ENCODE data around the gene TPP1.

- TF ChIP-seq, protein P1, sequence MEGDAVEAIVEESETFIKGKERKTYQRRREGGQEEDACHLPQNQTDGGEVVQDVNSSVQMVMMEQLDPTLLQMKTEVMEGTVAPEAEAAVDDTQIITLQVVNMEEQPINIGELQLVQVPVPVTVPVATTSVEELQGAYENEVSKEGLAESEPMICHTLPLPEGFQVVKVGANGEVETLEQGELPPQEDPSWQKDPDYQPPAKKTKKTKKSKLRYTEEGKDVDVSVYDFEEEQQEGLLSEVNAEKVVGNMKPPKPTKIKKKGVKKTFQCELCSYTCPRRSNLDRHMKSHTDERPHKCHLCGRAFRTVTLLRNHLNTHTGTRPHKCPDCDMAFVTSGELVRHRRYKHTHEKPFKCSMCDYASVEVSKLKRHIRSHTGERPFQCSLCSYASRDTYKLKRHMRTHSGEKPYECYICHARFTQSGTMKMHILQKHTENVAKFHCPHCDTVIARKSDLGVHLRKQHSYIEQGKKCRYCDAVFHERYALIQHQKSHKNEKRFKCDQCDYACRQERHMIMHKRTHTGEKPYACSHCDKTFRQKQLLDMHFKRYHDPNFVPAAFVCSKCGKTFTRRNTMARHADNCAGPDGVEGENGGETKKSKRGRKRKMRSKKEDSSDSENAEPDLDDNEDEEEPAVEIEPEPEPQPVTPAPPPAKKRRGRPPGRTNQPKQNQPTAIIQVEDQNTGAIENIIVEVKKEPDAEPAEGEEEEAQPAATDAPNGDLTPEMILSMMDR (conservative IDR thresholded peaks at IDR 0.05; ENCODE audit: low read length) = no peak
- TF ChIP-seq EZH2phosphoT487 (IDR thresholded peaks at IDR 0.05; ENCODE audit: borderline replicate concordance) = no peak
Observed at GRCh38 chr11:6646576-6646917, 27.3 kb upstream of the TPP1 start.

Measured in Loucy (cell line).